ENCODE data around the gene IL17A.

IL17A gene

DNA sequence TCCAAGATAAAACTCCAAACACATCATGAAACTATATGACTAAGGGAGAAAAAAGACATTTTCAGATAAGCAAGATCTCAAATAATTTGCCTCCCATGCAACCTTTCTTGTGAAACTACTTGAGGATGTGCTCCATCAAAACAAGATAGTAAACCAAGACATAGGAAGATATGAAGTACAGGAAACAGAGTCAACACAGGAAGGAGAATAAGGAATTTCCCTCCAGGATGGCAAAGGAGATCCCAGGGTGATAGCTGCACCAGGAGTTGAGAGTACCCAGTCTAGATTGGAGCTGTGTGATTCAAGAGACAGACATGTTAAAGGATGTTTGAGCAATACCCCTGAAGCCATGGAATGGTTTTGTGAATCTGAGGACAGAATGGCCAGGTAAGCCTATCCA is 15.3 kb downstream of the IL17A start:
- H3K27me3 ChIP-seq (ENCODE audit: insufficient read depth, low read length) = no peaks in the 10 kb centered on the region

DNA sequence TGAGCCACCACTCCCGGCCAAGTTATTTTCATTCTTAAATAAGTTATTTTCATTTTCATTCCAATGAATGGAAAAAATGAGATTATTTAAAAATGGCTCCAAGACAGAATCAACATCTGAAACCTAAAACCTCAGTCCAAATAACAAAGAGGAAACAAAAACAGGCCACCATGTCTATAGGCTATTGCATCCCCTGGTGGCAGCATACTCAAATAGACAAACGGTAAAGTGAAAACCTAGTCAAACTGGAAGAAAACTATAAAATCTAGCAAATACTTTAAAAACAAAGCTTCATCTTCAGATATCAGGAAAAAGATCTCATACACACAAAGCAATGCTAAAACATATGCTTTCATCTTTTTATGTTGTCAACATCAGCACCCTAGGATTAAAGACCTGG is 20.9 kb downstream of the IL17A start:
- H3K27ac ChIP-seq (ENCODE audit: low read depth, low read length, poor library complexity, severe bottlenecking) = no peak overlapping the region
- no peaks in the 10 kb centered on the region for H3K9me3 ChIP-seq (ENCODE audit: low read length)
- TF ChIP-seq EZH2 (IDR thresholded peaks at IDR 0.05; ENCODE audit: borderline replicate concordance, low read length) = no peak
- TF ChIP-seq, protein P1, sequence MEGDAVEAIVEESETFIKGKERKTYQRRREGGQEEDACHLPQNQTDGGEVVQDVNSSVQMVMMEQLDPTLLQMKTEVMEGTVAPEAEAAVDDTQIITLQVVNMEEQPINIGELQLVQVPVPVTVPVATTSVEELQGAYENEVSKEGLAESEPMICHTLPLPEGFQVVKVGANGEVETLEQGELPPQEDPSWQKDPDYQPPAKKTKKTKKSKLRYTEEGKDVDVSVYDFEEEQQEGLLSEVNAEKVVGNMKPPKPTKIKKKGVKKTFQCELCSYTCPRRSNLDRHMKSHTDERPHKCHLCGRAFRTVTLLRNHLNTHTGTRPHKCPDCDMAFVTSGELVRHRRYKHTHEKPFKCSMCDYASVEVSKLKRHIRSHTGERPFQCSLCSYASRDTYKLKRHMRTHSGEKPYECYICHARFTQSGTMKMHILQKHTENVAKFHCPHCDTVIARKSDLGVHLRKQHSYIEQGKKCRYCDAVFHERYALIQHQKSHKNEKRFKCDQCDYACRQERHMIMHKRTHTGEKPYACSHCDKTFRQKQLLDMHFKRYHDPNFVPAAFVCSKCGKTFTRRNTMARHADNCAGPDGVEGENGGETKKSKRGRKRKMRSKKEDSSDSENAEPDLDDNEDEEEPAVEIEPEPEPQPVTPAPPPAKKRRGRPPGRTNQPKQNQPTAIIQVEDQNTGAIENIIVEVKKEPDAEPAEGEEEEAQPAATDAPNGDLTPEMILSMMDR (IDR thresholded peaks at IDR 0.05; ENCODE audit: low read length) = no peak; the same call in 1 of the 2 replicates
- H3K36me3 ChIP-seq (ENCODE audit: insufficient read depth, low read length) = no peaks in the 10 kb centered on the region
- no peak overlapping the region for H3K4me3 ChIP-seq (ENCODE audit: low read depth, low read length, poor library complexity, severe bottlenecking)
- no peaks in the 10 kb centered on the region for H3K4me1 ChIP-seq (ENCODE audit: insufficient read depth, low read length, severe bottlenecking)
- no peaks in the 10 kb centered on the region for H3F3A ChIP-seq (ENCODE audit: insufficient read depth, low read length)
- no peaks in the 10 kb centered on the region for H4K20me1 ChIP-seq (ENCODE audit: insufficient read depth, low read length)
- H3K4me2 ChIP-seq (ENCODE audit: low read length) = no peak overlapping the region
- H3K79me2 ChIP-seq (ENCODE audit: insufficient read depth, low read length) = no peaks in the 10 kb centered on the region
- H2AFZ ChIP-seq (ENCODE audit: low read length) = no peak overlapping the region
- H3K9ac ChIP-seq (ENCODE audit: low read length) = no peak overlapping the region
- no peaks in the 10 kb centered on the region for H3K27me3 ChIP-seq (ENCODE audit: insufficient read depth, low read length)
- no peaks in the 10 kb centered on the region for H3K9me2 ChIP-seq (ENCODE audit: low read depth, low read length)

More for the DNA sequence above, 15.3 kb downstream of the IL17A start:
- no peaks in the 10 kb centered on the region for H3F3A ChIP-seq (ENCODE audit: insufficient read depth, low read length)
- no peak overlapping the region for H3K4me3 ChIP-seq (ENCODE audit: low read depth, low read length, poor library complexity, severe bottlenecking)
- no peaks in the 10 kb centered on the region for H3K4me1 ChIP-seq (ENCODE audit: insufficient read depth, low read length, severe bottlenecking)
- no peak overlapping the region for H3K27ac ChIP-seq (ENCODE audit: low read depth, low read length, poor library complexity, severe bottlenecking)
- no peak overlapping the region for H3K4me2 ChIP-seq (ENCODE audit: low read length)
- no peak overlapping the region for H2AFZ ChIP-seq (ENCODE audit: low read length)
- H3K9ac ChIP-seq (ENCODE audit: low read length) = no peak overlapping the region
- H3K9me2 ChIP-seq (ENCODE audit: low read depth, low read length) = no peaks in the 10 kb centered on the region
- H4K20me1 ChIP-seq (ENCODE audit: insufficient read depth, low read length) = no peaks in the 10 kb centered on the region
- no peaks in the 10 kb centered on the region for H3K9me3 ChIP-seq (ENCODE audit: low read length)
- TF ChIP-seq, protein P1 (IDR thresholded peaks at IDR 0.05; ENCODE audit: low read length) = no peak
- no peak for TF ChIP-seq EZH2 (IDR thresholded peaks at IDR 0.05; ENCODE audit: borderline replicate concordance, low read length)
- no peaks in the 10 kb centered on the region for H3K79me2 ChIP-seq (ENCODE audit: insufficient read depth, low read length)
- H3K36me3 ChIP-seq (ENCODE audit: insufficient read depth, low read length) = no peaks in the 10 kb centered on the region

DNA sequence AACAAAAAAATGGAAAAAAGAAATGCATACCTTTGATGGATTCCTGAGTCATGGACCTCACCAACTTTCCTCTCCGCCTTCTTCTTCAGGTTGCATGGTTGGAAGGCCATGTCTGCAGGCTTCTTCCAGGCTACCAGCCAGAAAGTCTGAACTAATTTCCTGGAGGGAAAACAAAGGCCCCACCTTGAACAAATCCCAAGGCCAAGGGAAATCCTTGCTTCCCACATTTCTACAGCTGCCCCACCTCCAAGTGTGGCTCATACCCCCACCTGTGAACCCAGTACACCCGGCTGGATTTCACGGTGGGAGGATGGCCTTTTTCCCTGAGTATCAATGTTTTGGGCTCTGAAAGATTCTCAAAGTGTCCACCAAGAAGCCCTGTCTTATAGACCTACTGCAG is 22.4 kb downstream of the IL17A start:
- H3K9ac ChIP-seq (ENCODE audit: low read length) = no peak overlapping the region
- no peak overlapping the region for H3K4me2 ChIP-seq (ENCODE audit: low read length)
- TF ChIP-seq, protein P1 (IDR thresholded peaks at IDR 0.05; ENCODE audit: low read length) = no peak
- TF ChIP-seq EZH2 (IDR thresholded peaks at IDR 0.05; ENCODE audit: borderline replicate concordance, low read length) = no peak
- H3K9me2 ChIP-seq (ENCODE audit: low read depth, low read length) = no peaks in the 10 kb centered on the region
- H3K27me3 ChIP-seq (ENCODE audit: insufficient read depth, low read length) = no peaks in the 10 kb centered on the region
- no peaks in the 10 kb centered on the region for H4K20me1 ChIP-seq (ENCODE audit: insufficient read depth, low read length)
- H3K27ac ChIP-seq (ENCODE audit: low read depth, low read length, poor library complexity, severe bottlenecking) = no peak overlapping the region
- no peaks in the 10 kb centered on the region for H3K36me3 ChIP-seq (ENCODE audit: insufficient read depth, low read length)
- no peaks in the 10 kb centered on the region for H3K9me3 ChIP-seq (ENCODE audit: low read length)
- no peak overlapping the region for H2AFZ ChIP-seq (ENCODE audit: low read length)
- no peak overlapping the region for H3K4me3 ChIP-seq (ENCODE audit: low read depth, low read length, poor library complexity, severe bottlenecking)
- no peaks in the 10 kb centered on the region for H3K79me2 ChIP-seq (ENCODE audit: insufficient read depth, low read length)
- no peaks in the 10 kb centered on the region for H3F3A ChIP-seq (ENCODE audit: insufficient read depth, low read length)
- H3K4me1 ChIP-seq (ENCODE audit: insufficient read depth, low read length, severe bottlenecking) = no peaks in the 10 kb centered on the region

All from OCI-LY1 (cell line).